Sigmoid colon (tissue), 7 donors: ENCODE measurements around the gene ZNF185. TPM values are rescaled to one million over a fixed set of nuclear protein-coding genes. Genes with fewer than 3 reads are reported as not detected.

Experiments
- DNase-seq: peaks from one replicate; pipeline ENCODE4 v3.0.0-alpha.2; 2019
- H3K27ac ChIP-seq, 4 donors: fragments of 200-600 bp; sonication (generic); one replicate each; pipeline ENCODE4 v1.5.1; 2016 to 2019; ENCODE audit warnings: mild to moderate bottlenecking in 1 of 4
- H3K27me3 ChIP-seq, 3 donors: fragments of 200-600 bp; sonication (generic); one replicate each; pipeline ENCODE4 v1.5.1; 2019; ENCODE audit warnings: mild to moderate bottlenecking in 1 of 3
- H3K36me3 ChIP-seq, 4 donors: fragments of 200-600 bp; sonication (generic); one replicate each; pipeline ENCODE4 v1.5.1; 2016 to 2019
- H3K4me1 ChIP-seq, 4 donors: fragments of 200-600 bp; sonication (generic); one replicate each; pipeline ENCODE4 v1.5.1; 2017 to 2019
- H3K4me3 ChIP-seq, 4 donors: fragments of 200-600 bp; sonication (generic); one replicate each; pipeline ENCODE4 v1.5.1; 2017 to 2019; ENCODE audit warnings: mild to moderate bottlenecking in 2 of 4, moderate library complexity in 1 of 4
- H3K9me3 ChIP-seq, 4 donors: fragments of 200-600 bp in 3 of 4; sonication (generic) in 3 of 4; one replicate each; pipeline versions ENCODE4 v1.5.1 to v1.6.1; 2013 to 2019
- CTCF ChIP-seq, 4 experiments: fragments of 450-650 bp in 3 of 4; fragments of 200-600 bp in 1 of 4; IDR thresholded peaks; one replicate each; pipeline ENCODE4 v1.5.1; 2016 to 2019; ENCODE audit warnings: antibody characterized with exemption in 4 of 4, mild to moderate bottlenecking in 3 of 4, moderate library complexity in 2 of 4
- EP300 ChIP-seq, 4 donors: sonication (generic); formaldehyde crosslinking; IDR thresholded peaks; one replicate each; pipeline ENCODE4 v1.6.1; 2017; ENCODE audit warnings: antibody characterized with exemption in 4 of 4
- POLR2A ChIP-seq, 2 donors: fragments of 450-650 bp; IDR thresholded peaks; one replicate each; pipeline ENCODE4 v1.6.1; 2016; ENCODE audit warnings: antibody characterized with exemption in 2 of 2, mild to moderate bottlenecking in 2 of 2, moderate library complexity in 2 of 2
- POLR2AphosphoS5 ChIP-seq, 4 donors: sonication (generic); formaldehyde crosslinking; IDR thresholded peaks; one replicate each; pipeline ENCODE4 v1.6.1; 2017; ENCODE audit warnings: antibody characterized with exemption in 4 of 4
- WGBS, 2 donors: extraction: QIAGEN DNeasy Blood & Tissue Kit; methylation state at CpG; one replicate each; pipeline ENCODE4 v1.1.7; 2013; 5-methylcytosine and 5-hydroxymethylcytosine counted together
- intact Hi-C: fragments of 100-400 bp; cut with DNase I; formaldehyde crosslinking; loops from one replicate; pipeline ENCODE4 v1.15.1; 2023
- polyA plus RNA-seq, 3 donors: library from polyadenylated mRNA; stranded (reverse); fragments of 200-250 nt; gene quantifications; one replicate each; pipeline ENCODE4 v1.2.3, GENCODE V29; 2013
- total RNA-seq, 4 donors: library from RNA; depleted of rRNA; stranded (reverse); fragments of >200 nt; gene quantifications; one replicate each; pipeline ENCODE4 v1.1.0, GENCODE V29; 2016
- donor health status: healthy with polysubstance abuse.
- donor health status: Bipolar disorder and iron deficiency.
- donor health status: healthy.

ZNF185 gene
- total and polyA plus RNA-seq, 7 donors = 0.55 to 4.2 (median 2.3) TPM

DNA sequence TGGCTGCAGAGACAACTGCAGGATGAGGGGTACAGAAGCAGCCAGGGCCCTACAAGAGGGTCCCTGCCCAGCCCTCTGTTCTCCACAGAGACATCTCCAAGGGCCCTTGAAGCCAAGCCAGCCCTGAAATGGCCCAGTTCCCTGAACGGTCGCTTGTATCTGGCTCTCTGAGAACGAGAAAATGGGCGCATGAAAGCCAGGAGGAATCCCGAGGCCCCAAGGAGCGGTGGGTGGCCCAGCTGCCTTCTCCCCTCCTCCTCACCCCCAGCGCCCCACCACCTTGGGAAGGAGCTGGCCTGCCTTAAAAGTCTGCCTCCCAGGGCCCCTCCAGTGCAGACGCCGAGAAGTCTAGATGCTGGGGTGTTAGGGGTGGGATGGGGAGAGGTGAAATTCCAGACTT, 5.7 kb downstream of the ZNF185 start:
- DNase-seq = no peak
- WGBS, 2 donors = 82 to 94% methylated on average over 9 of the region's 9 CpGs
- intact Hi-C loops = no loop called here
- H3K9me3 ChIP-seq = no peaks in the 10 kb centered on the region
- no peak overlapping the region for H3K27ac ChIP-seq
- TF ChIP-seq CTCF (IDR thresholded peaks at IDR 0.05) (no peak), POLR2A (IDR thresholded peaks at IDR 0.05) (no peak), POLR2AphosphoS5 (IDR thresholded peaks at IDR 0.05) (no peak), EP300 (IDR thresholded peaks at IDR 0.05) (no peak)
- H3K27me3 ChIP-seq = peaks cover 0 to 3% (median 0%) of the 10 kb centered on the region in 3 donors
- no peak overlapping the region for H3K4me3 ChIP-seq
- H3K36me3 ChIP-seq = no peaks in the 10 kb centered on the region
- no peaks in the 10 kb centered on the region for H3K4me1 ChIP-seq

DNA sequence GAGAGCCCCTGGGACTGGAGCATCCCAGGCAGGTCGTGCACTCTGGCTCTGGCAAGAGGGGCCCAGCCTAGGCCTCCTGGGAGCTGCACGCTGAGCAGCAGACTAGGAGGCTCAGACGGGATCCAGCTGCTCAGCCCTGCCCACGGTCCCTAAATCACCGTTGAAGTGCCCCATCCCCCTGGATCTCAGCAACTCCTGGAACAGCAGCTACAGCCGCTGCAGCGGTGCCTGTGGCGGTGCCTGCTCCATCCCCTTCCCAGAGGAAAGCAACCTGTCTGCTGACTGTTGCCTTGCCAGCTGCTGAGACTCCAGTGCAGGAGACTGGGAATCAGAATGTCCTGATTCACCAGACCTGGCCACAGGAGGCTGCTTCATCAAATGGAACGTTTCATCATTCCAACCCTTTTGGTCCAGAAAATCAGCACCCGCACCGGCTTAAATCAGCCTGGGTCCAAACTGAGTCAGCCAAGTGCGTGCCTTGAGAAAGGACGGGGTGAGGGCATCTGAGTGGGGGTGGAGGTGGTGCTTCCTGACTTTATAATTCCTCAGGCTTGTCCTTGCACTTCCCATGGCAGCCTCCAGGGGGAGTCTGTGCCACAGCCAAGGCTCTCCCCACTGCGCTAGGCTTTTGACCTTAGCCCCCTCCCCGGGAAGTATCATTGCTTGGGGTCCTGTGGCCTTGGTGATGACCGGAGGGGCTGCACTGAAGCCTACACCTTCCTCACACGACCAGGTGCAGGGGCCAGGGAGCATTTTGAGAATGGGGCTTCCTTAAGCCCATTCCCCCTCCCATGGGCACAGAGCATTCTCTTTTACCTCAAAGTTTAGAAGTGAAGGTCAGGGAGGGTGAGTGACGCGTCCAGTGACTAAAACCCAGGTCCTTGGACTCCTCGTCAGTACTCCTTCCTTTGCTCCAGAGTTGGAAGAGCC, 6.5 kb downstream of the ZNF185 start:
- DNase-seq = no peak
- TF ChIP-seq POLR2AphosphoS5 (IDR thresholded peaks at IDR 0.05) = no peak
- peak in 1 of 4 experiments; percentile 44 for TF ChIP-seq CTCF (IDR thresholded peaks at IDR 0.05)
- no peak for TF ChIP-seq EP300 (IDR thresholded peaks at IDR 0.05)
- H3K36me3 ChIP-seq = no peaks in the 10 kb centered on the region
- intact Hi-C loops = no loop called here
- no peaks in the 10 kb centered on the region for H3K9me3 ChIP-seq
- H3K27me3 ChIP-seq = no peaks in the 10 kb centered on the region
- 35 to 42% methylated on average over 20 of the region's 20 CpGs for WGBS, 2 donors
- no peak overlapping the region for H3K27ac ChIP-seq
- no peaks in the 10 kb centered on the region for H3K4me1 ChIP-seq
- no peak overlapping the region for H3K4me3 ChIP-seq

DNA sequence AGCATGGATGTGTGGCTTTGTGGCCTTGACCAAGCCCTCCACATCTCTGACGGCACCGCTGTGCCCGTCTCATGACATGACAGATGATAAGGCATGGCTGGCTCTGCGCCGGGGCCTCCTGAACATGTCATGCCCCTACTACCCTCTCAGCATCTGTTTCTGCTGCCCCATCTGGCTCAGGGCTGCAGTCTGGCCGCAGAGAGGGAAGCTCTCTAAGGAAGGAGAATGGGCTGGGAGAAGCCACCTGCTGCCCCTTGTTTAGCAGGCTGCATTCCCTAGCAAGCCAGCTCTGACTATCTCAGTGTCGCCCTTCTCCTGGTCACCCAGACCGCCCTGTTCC, 7.2 kb downstream of the ZNF185 start:
- Histone ChIP-seq H3K4me3 (no peak overlapping the region), H3K27me3 (no peaks in the 10 kb centered on the region), H3K9me3 (no peaks in the 10 kb centered on the region), H3K36me3 (no peaks in the 10 kb centered on the region), H3K4me1 (no peaks in the 10 kb centered on the region), H3K27ac (no peak overlapping the region)
- no peak for TF ChIP-seq CTCF (IDR thresholded peaks at IDR 0.05)
- TF ChIP-seq POLR2A (IDR thresholded peaks at IDR 0.05) = no peak
- no peak for TF ChIP-seq POLR2AphosphoS5 (IDR thresholded peaks at IDR 0.05)
- TF ChIP-seq EP300 (IDR thresholded peaks at IDR 0.05) = no peak
- 79 to 88% methylated on average over 8 of the region's 8 CpGs for WGBS, 2 donors
- intact Hi-C loops = no loop called here
- no peak for DNase-seq

DNA sequence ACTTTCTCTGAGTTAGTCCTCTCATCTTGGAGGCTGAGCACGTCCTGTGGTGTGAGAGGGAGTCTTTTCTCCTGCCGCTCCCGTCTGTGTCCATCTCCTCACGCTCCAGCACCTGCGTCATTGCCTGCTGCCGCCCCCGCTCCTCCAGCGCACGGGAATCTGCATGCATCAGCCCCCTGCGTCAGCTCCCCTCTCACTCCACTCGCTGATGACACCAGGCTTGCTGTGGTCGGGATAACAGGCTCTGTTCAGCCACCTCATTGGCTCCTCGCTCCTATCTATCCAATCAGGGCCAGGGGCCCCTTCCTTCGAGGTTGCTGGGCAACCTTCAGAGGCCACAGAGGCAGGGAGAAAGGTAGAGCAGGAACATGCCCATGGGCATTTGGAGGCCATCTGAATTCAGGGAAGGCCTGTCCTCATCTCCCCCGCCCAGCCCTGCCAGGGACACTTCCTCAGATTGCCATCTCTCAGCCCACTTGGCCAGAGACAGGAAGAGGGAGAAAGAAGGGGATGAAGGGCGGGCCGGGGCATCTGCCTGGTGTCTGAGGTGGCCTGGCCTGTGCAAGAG, 9.3 kb downstream of the ZNF185 start:
- Histone ChIP-seq H3K27me3 (no peaks in the 10 kb centered on the region), H3K4me3 (no peak overlapping the region), H3K9me3 (no peaks in the 10 kb centered on the region), H3K36me3 (no peaks in the 10 kb centered on the region), H3K27ac (no peak overlapping the region), H3K4me1 (no peaks in the 10 kb centered on the region)
- WGBS, 2 donors = 57 to 79% methylated on average over 17 of the region's 17 CpGs
- intact Hi-C loops = no loop called here
- no peak for DNase-seq
- TF ChIP-seq POLR2A (IDR thresholded peaks at IDR 0.05) (no peak), POLR2AphosphoS5 (IDR thresholded peaks at IDR 0.05) (no peak), EP300 (IDR thresholded peaks at IDR 0.05) (no peak), CTCF (IDR thresholded peaks at IDR 0.05) (no peak)
